ENCODE results near the gene EFNA1.

- TF ChIP-seq CTCF (IDR thresholded peaks at IDR 0.05), result no peak
- no peak for TF ChIP-seq ZFX (IDR thresholded peaks at IDR 0.05; ENCODE audit: borderline replicate concordance)
Observed at GRCh38 chr1:155092641-155093040, 35.0 kb upstream of the EFNA1 start.
